Astrocyte of the cerebellum (primary cell): Measurements from ENCODE around the gene CAMKMT.
A peak's percentile ranks its signal among the peaks of the same experiment; 100 is the strongest.

ENCODE experiments used
- DNase-seq: peaks from one replicate; pipeline ENCODE4 v3.0.0-alpha.2; 2011; ENCODE audit warnings: low read depth
- H3K4me3 ChIP-seq: 2 replicates; pipeline ENCODE4 v1.5.1; 2011; ENCODE audit warnings: mild to moderate bottlenecking, low read depth, low read length, moderate library complexity
- in situ Hi-C: cut with HindIII; loops from 2 replicates; pipeline ENCODE4 v1.10.0; 2017; ENCODE audit warnings: low sequenced_read_pairs
- TF ChIP-seq, protein P1 (sequence below): IDR thresholded peaks from 2 replicates; pipeline ENCODE4 v1.5.1; 2012; ENCODE audit warnings: low read length, low read depth, moderate library complexity, mild to moderate bottlenecking; ENCODE audit errors: missing control alignments

CAMKMT gene

DNA sequence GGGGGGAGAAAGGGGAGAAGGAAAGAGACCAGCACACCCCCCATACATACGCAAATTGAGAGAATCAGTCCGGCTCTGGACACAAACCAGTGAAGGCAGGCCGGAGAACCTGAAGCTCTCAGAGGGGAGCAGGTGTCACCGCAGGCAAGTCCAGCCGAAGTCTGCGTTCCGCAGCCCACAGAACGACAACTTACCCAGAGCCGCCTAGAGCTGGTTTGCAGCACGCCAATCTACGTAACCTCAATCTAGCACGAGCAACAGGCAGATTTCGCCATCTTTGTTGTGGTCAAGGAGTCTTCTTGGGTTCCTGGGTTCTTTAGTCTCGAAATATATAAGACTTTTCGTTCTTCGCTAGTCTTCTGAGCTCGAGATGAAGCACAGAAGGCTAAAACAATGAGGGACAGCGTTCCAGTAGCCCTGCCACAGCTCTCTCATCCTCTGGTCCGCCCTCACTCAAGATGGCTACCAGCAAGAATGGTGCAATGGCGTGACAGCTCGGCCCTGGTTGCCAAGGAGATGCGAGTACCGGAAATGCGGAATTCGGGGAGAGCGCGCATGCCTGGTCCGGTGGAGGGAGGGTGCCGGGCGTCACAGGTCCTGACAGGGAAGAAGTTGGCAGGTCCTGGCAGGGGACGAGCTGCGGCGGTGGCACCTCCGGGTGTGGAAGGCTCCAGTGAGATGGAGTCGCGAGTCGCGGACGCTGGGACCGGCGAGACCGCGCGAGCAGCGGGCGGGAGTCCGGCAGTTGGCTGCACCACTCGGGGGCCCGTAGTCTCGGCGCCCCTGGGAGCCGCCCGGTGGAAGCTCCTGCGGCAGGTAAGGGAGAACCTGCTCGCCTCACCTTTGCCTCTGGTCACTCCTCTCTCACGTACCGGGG lies at the start of gene CAMKMT, which contains the start of gene PREPL:
Gene CAMKMT, plus strand, starts transcription at position 618 of the 877 bp plus-strand sequence.
Gene PREPL, minus strand, starts transcription at position 165 of the 877 bp plus-strand sequence. CDS start 15,152 bp downstream, outside the sequence.
- peak within 1 kb of the TSS; percentile 99 for H3K4me3 ChIP-seq
- DNase-seq, result peak; percentile 96
- in situ Hi-C loops, result no loop called here
- TF ChIP-seq, protein P1, sequence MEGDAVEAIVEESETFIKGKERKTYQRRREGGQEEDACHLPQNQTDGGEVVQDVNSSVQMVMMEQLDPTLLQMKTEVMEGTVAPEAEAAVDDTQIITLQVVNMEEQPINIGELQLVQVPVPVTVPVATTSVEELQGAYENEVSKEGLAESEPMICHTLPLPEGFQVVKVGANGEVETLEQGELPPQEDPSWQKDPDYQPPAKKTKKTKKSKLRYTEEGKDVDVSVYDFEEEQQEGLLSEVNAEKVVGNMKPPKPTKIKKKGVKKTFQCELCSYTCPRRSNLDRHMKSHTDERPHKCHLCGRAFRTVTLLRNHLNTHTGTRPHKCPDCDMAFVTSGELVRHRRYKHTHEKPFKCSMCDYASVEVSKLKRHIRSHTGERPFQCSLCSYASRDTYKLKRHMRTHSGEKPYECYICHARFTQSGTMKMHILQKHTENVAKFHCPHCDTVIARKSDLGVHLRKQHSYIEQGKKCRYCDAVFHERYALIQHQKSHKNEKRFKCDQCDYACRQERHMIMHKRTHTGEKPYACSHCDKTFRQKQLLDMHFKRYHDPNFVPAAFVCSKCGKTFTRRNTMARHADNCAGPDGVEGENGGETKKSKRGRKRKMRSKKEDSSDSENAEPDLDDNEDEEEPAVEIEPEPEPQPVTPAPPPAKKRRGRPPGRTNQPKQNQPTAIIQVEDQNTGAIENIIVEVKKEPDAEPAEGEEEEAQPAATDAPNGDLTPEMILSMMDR, result no peak

DNA sequence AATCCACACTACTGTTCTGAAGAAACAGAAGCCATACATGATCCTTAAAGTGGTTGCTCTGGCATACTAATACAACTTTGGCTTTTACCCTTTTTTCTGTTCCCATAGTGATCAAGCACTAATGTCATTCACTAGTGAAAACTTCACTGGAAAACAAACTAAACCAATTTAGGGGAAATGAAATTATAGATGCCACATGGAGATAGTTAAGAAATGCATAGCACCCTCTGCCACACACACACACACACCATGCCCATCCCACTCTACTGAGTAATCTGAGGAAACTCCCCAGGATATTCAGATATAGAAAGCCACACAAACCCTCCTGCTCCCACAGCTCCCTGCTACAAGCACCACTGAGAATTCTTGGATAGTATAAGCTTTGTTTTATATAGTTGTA lies 47.4 kb upstream of the CAMKMT start:
- in situ Hi-C loops, result no loop called here
- TF ChIP-seq, protein P1, result no peak
- no peak overlapping the region for H3K4me3 ChIP-seq
- no peak for DNase-seq

DNA sequence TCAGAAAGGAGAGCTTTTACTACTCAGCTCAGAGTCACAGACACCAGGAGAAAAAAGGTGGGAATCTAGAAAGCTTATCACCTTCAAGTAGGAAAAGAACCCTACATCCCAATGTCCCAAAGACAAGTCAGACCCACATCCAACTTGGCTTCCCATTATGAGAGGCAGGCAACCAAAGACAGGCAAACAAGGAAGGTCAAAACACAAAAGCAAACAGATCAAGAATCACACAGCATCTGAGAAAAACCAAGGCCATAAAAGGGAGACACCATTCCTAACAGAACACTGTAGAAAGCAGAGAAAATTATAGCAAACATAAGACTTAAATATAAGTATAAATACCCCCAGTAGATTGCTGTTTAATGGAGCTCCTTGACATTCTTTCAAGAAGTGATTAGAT lies 45.8 kb upstream of the CAMKMT start:
- in situ Hi-C loops, result no loop called here
- TF ChIP-seq, protein P1, result no peak
- H3K4me3 ChIP-seq, result no peak overlapping the region
- DNase-seq, result no peak

DNA sequence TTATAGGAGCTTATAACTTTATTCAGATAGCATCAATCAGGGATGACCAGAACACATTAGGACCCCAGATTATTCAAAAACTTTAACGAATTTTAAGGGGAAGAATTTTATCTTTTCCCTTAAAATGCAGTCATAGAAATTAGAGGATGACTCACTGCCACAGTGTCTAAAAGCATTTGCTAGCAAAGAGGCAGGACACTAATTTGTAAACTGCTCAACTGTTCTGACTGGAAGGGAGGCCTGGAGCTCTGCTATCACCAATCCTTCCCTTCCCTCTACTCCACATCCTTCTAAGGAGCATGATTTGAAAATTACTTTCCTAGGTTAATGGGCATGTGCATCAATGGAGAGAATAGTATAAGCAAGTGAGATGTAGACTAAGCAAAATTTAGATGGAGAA lies 40.9 kb upstream of the CAMKMT start:
- no peak for DNase-seq
- in situ Hi-C loops, result no loop called here
- TF ChIP-seq, protein P1, result no peak
- H3K4me3 ChIP-seq, result no peak overlapping the region

DNA sequence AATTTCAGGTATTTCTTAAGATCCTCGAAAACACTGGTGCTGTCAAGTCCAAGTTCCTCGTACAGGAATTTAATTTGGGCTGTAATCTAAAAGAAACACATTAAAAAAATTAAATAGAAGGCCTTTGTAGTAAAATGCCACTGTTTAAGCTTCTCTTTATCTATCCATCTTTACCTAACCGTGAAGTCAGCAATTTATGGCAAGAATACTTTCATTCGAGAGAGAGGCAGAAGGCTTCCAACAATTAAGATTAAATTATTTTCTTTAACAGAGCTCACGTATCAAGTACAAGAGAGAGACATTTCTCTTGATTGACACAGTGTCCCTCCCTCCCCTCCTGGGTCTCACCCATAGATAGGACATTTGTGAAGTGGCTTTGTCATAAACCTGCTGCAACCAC lies 40.4 kb upstream of the CAMKMT start:
- H3K4me3 ChIP-seq, result no peak overlapping the region
- in situ Hi-C loops, result no loop called here
- TF ChIP-seq, protein P1, result no peak
- no peak for DNase-seq

DNA sequence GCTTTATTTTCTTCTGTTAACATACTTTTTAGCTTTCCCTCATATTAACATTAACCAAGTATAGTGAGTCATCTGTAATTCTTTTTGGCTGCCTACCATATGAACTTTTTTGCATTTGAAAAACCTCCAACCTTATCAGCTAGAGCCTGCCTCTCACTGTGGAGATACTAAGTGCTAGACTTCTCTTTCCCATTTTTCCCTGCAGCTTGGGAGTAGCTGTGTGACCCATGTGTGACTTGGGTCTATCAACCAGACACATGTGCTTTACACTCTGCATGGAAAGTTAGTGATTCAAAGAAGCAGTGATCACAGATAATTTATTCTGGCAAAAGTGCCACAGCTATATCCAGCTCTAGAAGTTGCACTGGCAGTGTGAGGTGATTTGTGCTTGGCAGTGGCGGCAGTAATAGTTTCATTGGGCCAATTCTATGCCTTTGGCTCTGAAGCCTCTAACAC lies 36.7 kb upstream of the CAMKMT start:
- in situ Hi-C loops, result no loop called here
- peak; percentile 48 for DNase-seq
- no peak overlapping the region for H3K4me3 ChIP-seq
- TF ChIP-seq, protein P1, result no peak
